ENCODE data around the gene COL28A1. TPM values are rescaled to one million over a fixed set of nuclear protein-coding genes. Genes with fewer than 3 reads are reported as not detected.
"Not testable (repeated sequence)": the region's sequence is repeated elsewhere in the genome, so short reads cannot be mapped to it uniquely, and the experiment has no call there.

COL28A1 gene
- total RNA-seq, 1 experiment from 2014 or later = 7.3 TPM

DNA sequence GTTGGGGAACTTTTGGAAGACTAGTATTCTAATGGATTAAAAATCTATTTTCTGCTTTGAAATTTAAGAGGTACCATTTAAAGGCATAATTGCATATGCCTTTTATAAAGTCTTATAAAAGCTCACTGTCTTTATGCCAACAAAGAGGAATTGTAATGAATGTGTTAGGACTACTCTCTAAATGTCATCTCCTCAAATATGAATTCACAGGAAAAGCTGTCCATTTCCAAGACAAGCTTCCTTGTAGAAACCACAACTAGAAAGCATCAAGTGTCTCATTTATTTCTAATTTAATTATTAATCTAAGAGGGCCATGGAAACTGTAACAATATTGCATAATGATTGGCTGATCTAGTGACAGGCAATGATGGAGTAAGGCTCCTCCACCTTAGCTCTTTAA lies 130.2 kb downstream of the COL28A1 start:
- Mint-ChIP-seq H3K4me3 (ENCODE audit: unreplicated experiment) (no peak overlapping the region), H3K4me1 (ENCODE audit: low read depth, unreplicated experiment) (peaks cover 7% of the 10 kb centered on the region), H3K27me3 (ENCODE audit: insufficient read depth, unreplicated experiment) (no peaks in the 10 kb centered on the region), H3K27ac (ENCODE audit: unreplicated experiment) (no peak overlapping the region), H3K36me3 (ENCODE audit: insufficient read depth, unreplicated experiment) (no peaks in the 10 kb centered on the region), H3K9me3 (ENCODE audit: unreplicated experiment) (no peaks in the 10 kb centered on the region)
- no TSS peak for BruUV-seq (replicated peaks)
- 0 out of 2 replicates have a peak, but pooled peaks cover 9% of the 10 kb centered on the region for H3K4me1 ChIP-seq
- intact Hi-C loops (cut with micrococcal nuclease; ENCODE audit: unreplicated experiment) = loop anchor here (5.0 kb wide), 2 partner anchors 223 to 453 kb away; partner anchors contain the start of gene C1GALT1
- TF ChIP-seq, protein P1, sequence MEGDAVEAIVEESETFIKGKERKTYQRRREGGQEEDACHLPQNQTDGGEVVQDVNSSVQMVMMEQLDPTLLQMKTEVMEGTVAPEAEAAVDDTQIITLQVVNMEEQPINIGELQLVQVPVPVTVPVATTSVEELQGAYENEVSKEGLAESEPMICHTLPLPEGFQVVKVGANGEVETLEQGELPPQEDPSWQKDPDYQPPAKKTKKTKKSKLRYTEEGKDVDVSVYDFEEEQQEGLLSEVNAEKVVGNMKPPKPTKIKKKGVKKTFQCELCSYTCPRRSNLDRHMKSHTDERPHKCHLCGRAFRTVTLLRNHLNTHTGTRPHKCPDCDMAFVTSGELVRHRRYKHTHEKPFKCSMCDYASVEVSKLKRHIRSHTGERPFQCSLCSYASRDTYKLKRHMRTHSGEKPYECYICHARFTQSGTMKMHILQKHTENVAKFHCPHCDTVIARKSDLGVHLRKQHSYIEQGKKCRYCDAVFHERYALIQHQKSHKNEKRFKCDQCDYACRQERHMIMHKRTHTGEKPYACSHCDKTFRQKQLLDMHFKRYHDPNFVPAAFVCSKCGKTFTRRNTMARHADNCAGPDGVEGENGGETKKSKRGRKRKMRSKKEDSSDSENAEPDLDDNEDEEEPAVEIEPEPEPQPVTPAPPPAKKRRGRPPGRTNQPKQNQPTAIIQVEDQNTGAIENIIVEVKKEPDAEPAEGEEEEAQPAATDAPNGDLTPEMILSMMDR (IDR thresholded peaks at IDR 0.05; ENCODE audit: insufficient read depth in 1 of 2, low read depth in 1 of 2, low read length in 1 of 2, severe bottlenecking in 1 of 2, unreplicated experiment in 1 of 2) = no peak
- H3K36me3 ChIP-seq (ENCODE audit: control insufficient read depth, insufficient read depth, low read length) = no peaks in the 10 kb centered on the region
- no peak overlapping the region for H3K4me3 ChIP-seq (ENCODE audit: low read depth, low read length)
- no peaks in the 10 kb centered on the region for H3K9me3 ChIP-seq
- no peaks in the 10 kb centered on the region for H3K27me3 ChIP-seq (replicated peaks; ENCODE audit: control insufficient read depth, insufficient read depth, low read length)
- no peak for DNase-seq
- ChIA-PET CTCF (no interaction called here), POLR2A (no interaction called here)

DNA sequence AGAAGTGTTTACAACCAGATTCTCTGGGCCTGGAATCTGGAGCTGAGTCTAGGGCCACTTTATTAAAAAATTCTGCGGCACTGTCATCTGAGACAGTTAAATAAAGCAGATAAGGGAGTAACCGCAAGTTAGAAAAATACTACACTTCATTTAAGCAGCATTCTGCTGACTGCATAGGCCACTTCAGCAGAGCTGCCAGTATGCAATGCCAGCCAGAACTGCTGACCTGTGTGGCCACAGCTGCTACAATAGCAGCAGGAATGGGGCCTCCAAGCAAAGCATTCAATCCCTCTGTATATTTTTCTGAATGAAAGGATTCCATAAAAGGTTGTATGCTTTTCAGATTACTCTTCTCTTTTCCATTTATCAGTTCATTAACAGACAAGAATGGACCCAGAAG lies 136.0 kb downstream of the COL28A1 start:
- no TSS peak for BruUV-seq (replicated peaks)
- ChIA-PET POLR2A (no interaction called here), CTCF (no interaction called here)
- Mint-ChIP-seq H3K27ac (ENCODE audit: unreplicated experiment) (no peak overlapping the region), H3K4me1 (ENCODE audit: low read depth, unreplicated experiment) (no peaks in the 10 kb centered on the region), H3K4me3 (ENCODE audit: unreplicated experiment) (no peak overlapping the region), H3K9me3 (ENCODE audit: unreplicated experiment) (no peaks in the 10 kb centered on the region), H3K27me3 (ENCODE audit: insufficient read depth, unreplicated experiment) (no peaks in the 10 kb centered on the region), H3K36me3 (ENCODE audit: insufficient read depth, unreplicated experiment) (no peaks in the 10 kb centered on the region)
- Histone ChIP-seq H3K9me3 (no peaks in the 10 kb centered on the region), H3K36me3 (ENCODE audit: control insufficient read depth, insufficient read depth, low read length) (no peaks in the 10 kb centered on the region; the same call in 1 of the 2 replicates), H3K27me3 (replicated peaks; ENCODE audit: control insufficient read depth, insufficient read depth, low read length) (no peaks in the 10 kb centered on the region), H3K4me3 (ENCODE audit: low read depth, low read length) (no peak overlapping the region), H3K4me1 (no peaks in the 10 kb centered on the region)
- TF ChIP-seq, protein P1 (IDR thresholded peaks at IDR 0.05; ENCODE audit: insufficient read depth in 1 of 2, low read depth in 1 of 2, low read length in 1 of 2, severe bottlenecking in 1 of 2, unreplicated experiment in 1 of 2) = no peak
- DNase-seq = no peak
- intact Hi-C loops (cut with micrococcal nuclease; ENCODE audit: unreplicated experiment) = no loop called here

DNA sequence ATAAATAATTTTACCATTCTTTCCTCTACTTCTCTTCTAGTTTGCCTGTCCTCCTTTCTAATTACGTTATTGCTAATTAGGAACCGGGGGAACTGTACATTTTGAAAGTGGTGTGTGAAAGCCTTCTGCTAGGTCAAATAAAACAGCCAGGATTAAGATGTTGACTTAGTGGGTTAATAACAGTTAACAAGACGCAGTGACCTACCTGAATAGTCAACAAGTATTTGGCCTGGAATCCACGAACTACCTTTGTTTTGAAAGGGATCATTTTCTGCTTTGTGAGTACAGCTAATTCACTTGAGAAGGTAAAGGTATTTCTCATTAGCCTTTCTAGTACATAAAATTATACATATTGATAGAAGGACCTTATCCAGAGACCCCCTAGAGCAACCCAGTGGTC lies 139.9 kb downstream of the COL28A1 start:
- Mint-ChIP-seq H3K36me3 (ENCODE audit: insufficient read depth, unreplicated experiment) (no peaks in the 10 kb centered on the region), H3K27me3 (ENCODE audit: insufficient read depth, unreplicated experiment) (no peaks in the 10 kb centered on the region), H3K4me3 (ENCODE audit: unreplicated experiment) (no peak overlapping the region), H3K9me3 (ENCODE audit: unreplicated experiment) (peaks cover 23% of the 10 kb centered on the region), H3K27ac (ENCODE audit: unreplicated experiment) (no peak overlapping the region), H3K4me1 (ENCODE audit: low read depth, unreplicated experiment) (no peaks in the 10 kb centered on the region)
- TF ChIP-seq, protein P1 (IDR thresholded peaks at IDR 0.05; ENCODE audit: insufficient read depth in 1 of 2, low read depth in 1 of 2, low read length in 1 of 2, severe bottlenecking in 1 of 2, unreplicated experiment in 1 of 2) = no peak
- DNase-seq = no peak
- CTCF ChIA-PET = interaction anchor here (0.6 kb wide), 1 partner anchor 357 kb away, joined by 3 read pairs; no protein-coding TSS in a partner anchor
- H3K9me3 ChIP-seq = peaks cover 3% of the 10 kb centered on the region; the same call in 1 of the 2 replicates
- no peak overlapping the region for H3K4me3 ChIP-seq (ENCODE audit: low read depth, low read length)
- BruUV-seq (replicated peaks) = no TSS peak
- intact Hi-C loops (cut with micrococcal nuclease; ENCODE audit: unreplicated experiment) = no loop called here
- no peaks in the 10 kb centered on the region; the same call in 1 of the 2 replicates for H3K36me3 ChIP-seq (ENCODE audit: control insufficient read depth, insufficient read depth, low read length)
- no peaks in the 10 kb centered on the region for H3K4me1 ChIP-seq
- POLR2A ChIA-PET = no interaction called here
- no peaks in the 10 kb centered on the region for H3K27me3 ChIP-seq (replicated peaks; ENCODE audit: control insufficient read depth, insufficient read depth, low read length)

DNA sequence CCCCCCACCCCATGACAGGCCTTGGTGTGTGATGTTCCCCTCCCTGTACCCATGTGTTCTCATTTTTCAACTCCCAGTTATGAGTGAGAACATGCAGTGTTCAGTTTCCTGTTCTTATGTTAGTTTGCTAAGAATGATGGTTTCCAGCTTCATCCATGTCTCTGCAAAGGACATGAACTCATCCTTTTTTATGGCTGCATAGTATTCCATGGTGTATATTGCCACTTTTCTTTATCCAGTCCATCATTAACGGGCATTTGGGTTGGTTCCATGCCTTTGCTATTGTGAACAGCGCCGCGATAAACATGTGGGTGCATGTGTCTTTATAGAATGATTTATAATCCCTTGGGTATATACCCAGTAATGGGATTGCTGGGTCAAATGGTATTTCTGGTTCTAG lies 147.5 kb downstream of the COL28A1 start:
- H3K9me3 ChIP-seq; DNase-seq; H3K27me3 ChIP-seq (replicated peaks; ENCODE audit: control insufficient read depth, insufficient read depth, low read length); H3K36me3 Mint-ChIP-seq (ENCODE audit: insufficient read depth, unreplicated experiment); BruUV-seq (replicated peaks); H3K4me3 Mint-ChIP-seq (ENCODE audit: unreplicated experiment); POLR2A ChIA-PET; H3K4me1 Mint-ChIP-seq (ENCODE audit: low read depth, unreplicated experiment); H3K4me3 ChIP-seq (ENCODE audit: low read depth, low read length); CTCF ChIA-PET; intact Hi-C loops (cut with micrococcal nuclease; ENCODE audit: unreplicated experiment); H3K36me3 ChIP-seq (ENCODE audit: control insufficient read depth, insufficient read depth, low read length); H3K27ac Mint-ChIP-seq (ENCODE audit: unreplicated experiment); H3K27me3 Mint-ChIP-seq (ENCODE audit: insufficient read depth, unreplicated experiment); H3K4me1 ChIP-seq: not testable (repeated sequence)
- H3K9me3 Mint-ChIP-seq (ENCODE audit: unreplicated experiment) = peaks cover 38% of the 10 kb centered on the region
